ENCODE measurements around the gene GARRE1. TPM values are rescaled to one million over a fixed set of nuclear protein-coding genes. Genes with fewer than 3 reads are reported as not detected.
A peak's percentile ranks its signal among the peaks of the same experiment; 100 is the strongest.

Gene GARRE1
- total and polyA plus RNA-seq, 2 of the 13 experiments (the other 11 are each of a cell fraction or from before 2014, with no cell fraction given), result 8.0 to 11.7 TPM

GRCh38 chr19:34254046-34254697 is at the start of gene GARRE1 (continued):
- no peak for TF ChIP-seq SOX6 (IDR thresholded peaks at IDR 0.05)
- TF ChIP-seq SOX6 (CRISPR knock-in tag; IDR thresholded peaks at IDR 0.05), result no peak; the same call in none of the 2 replicates
- TF ChIP-seq, protein P1, sequence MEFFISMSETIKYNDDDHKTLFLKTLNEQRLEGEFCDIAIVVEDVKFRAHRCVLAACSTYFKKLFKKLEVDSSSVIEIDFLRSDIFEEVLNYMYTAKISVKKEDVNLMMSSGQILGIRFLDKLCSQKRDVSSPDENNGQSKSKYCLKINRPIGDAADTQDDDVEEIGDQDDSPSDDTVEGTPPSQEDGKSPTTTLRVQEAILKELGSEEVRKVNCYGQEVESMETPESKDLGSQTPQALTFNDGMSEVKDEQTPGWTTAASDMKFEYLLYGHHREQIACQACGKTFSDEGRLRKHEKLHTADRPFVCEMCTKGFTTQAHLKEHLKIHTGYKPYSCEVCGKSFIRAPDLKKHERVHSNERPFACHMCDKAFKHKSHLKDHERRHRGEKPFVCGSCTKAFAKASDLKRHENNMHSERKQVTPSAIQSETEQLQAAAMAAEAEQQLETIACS (CRISPR knock-in tag; IDR thresholded peaks at IDR 0.05), result peak; percentile 26; the same call in 1 of the 2 replicates
- TF ChIP-seq, protein P2, sequence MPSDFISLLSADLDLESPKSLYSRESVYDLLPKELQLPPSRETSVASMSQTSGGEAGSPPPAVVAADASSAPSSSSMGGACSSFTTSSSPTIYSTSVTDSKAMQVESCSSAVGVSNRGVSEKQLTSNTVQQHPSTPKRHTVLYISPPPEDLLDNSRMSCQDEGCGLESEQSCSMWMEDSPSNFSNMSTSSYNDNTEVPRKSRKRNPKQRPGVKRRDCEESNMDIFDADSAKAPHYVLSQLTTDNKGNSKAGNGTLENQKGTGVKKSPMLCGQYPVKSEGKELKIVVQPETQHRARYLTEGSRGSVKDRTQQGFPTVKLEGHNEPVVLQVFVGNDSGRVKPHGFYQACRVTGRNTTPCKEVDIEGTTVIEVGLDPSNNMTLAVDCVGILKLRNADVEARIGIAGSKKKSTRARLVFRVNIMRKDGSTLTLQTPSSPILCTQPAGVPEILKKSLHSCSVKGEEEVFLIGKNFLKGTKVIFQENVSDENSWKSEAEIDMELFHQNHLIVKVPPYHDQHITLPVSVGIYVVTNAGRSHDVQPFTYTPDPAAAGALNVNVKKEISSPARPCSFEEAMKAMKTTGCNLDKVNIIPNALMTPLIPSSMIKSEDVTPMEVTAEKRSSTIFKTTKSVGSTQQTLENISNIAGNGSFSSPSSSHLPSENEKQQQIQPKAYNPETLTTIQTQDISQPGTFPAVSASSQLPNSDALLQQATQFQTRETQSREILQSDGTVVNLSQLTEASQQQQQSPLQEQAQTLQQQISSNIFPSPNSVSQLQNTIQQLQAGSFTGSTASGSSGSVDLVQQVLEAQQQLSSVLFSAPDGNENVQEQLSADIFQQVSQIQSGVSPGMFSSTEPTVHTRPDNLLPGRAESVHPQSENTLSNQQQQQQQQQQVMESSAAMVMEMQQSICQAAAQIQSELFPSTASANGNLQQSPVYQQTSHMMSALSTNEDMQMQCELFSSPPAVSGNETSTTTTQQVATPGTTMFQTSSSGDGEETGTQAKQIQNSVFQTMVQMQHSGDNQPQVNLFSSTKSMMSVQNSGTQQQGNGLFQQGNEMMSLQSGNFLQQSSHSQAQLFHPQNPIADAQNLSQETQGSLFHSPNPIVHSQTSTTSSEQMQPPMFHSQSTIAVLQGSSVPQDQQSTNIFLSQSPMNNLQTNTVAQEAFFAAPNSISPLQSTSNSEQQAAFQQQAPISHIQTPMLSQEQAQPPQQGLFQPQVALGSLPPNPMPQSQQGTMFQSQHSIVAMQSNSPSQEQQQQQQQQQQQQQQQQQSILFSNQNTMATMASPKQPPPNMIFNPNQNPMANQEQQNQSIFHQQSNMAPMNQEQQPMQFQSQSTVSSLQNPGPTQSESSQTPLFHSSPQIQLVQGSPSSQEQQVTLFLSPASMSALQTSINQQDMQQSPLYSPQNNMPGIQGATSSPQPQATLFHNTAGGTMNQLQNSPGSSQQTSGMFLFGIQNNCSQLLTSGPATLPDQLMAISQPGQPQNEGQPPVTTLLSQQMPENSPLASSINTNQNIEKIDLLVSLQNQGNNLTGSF (CRISPR knock-in tag; IDR thresholded peaks at IDR 0.05), result 0 out of 2 replicates have a peak, but pooled peaks have one; percentile 52
- 0 out of 2 replicates have a peak, but pooled peaks have one; percentile 10 for TF ChIP-seq ZNF281 (CRISPR knock-in tag; IDR thresholded peaks at IDR 0.05; ENCODE audit: borderline replicate concordance)
- peak; percentile 87 for TF ChIP-seq RBFOX2 (IDR thresholded peaks at IDR 0.05; ENCODE audit: low read depth, low read length)
- TF ChIP-seq, protein P3, sequence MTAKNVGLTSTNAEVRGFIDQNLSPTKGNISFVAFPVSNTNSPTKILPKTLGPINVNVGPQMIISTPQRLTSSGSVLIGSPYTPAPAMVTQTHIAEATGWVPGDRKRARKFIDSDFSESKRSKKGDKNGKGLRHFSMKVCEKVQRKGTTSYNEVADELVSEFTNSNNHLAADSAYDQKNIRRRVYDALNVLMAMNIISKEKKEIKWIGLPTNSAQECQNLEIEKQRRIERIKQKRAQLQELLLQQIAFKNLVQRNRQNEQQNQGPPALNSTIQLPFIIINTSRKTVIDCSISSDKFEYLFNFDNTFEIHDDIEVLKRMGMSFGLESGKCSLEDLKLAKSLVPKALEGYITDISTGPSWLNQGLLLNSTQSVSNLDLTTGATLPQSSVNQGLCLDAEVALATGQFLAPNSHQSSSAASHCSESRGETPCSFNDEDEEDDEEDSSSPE (CRISPR knock-in tag; IDR thresholded peaks at IDR 0.05), result peak; percentile 82
- TF ChIP-seq, protein P4, sequence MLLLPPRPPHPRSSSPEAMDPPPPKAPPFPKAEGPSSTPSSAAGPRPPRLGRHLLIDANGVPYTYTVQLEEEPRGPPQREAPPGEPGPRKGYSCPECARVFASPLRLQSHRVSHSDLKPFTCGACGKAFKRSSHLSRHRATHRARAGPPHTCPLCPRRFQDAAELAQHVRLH (CRISPR knock-in tag; IDR thresholded peaks at IDR 0.05; ENCODE audit: borderline replicate concordance, low read depth), result 0 out of 2 replicates have a peak, but pooled peaks have one; percentile 11
- TF ChIP-seq ZNF615 (CRISPR knock-in tag; IDR thresholded peaks at IDR 0.05; ENCODE audit: borderline replicate concordance), result no peak
- TF ChIP-seq FOXO1 (CRISPR knock-in tag; IDR thresholded peaks at IDR 0.05), result peak; percentile 49; the same call in 1 of the 2 replicates
- TF ChIP-seq ZNF564 (CRISPR knock-in tag; IDR thresholded peaks at IDR 0.05), result peak; percentile 69; the same call in 1 of the 2 replicates
- no peak; the same call in 1 of the 2 replicates for TF ChIP-seq SRY (CRISPR knock-in tag; IDR thresholded peaks at IDR 0.05)
- TF ChIP-seq ZNF547 (CRISPR knock-in tag; IDR thresholded peaks at IDR 0.05), result no peak
- no peak for TF ChIP-seq SP1 (IDR thresholded peaks at IDR 0.05)
- TF ChIP-seq SP1 (CRISPR knock-in tag; IDR thresholded peaks at IDR 0.05), result peak; percentile 75
- 0 out of 2 replicates have a peak, but pooled peaks have one; percentile 18 for TF ChIP-seq NAIF1 (CRISPR knock-in tag; IDR thresholded peaks at IDR 0.05; ENCODE audit: borderline replicate concordance)
- peak; percentile 53; the same call in 1 of the 2 replicates for TF ChIP-seq ZFP90 (CRISPR knock-in tag; IDR thresholded peaks at IDR 0.05; ENCODE audit: borderline replicate concordance)
- peak; percentile 94 for TF ChIP-seq GABPB1 (CRISPR knock-in tag; IDR thresholded peaks at IDR 0.05)
- TF ChIP-seq IRX3 (CRISPR knock-in tag; IDR thresholded peaks at IDR 0.05; ENCODE audit: borderline replicate concordance, low read depth), result peak; percentile 50; the same call in 1 of the 2 replicates
